HEK293 (cell line): Measurements from ENCODE around the gene MS4A15.

Source experiments
- CTCF ChIA-PET: fragments of 350-600 bp; formaldehyde crosslinking; extraction: SDS; loops from one replicate; lab custom pipeline; 2021; ENCODE audit warnings: antibody characterized with exemption; lab: Yijun Ruan, JAX
- POLR2A ChIA-PET: fragments of 300-600 bp; formaldehyde crosslinking; extraction: SDS; loops from one replicate; lab custom pipeline; 2020; ENCODE audit warnings: antibody characterized with exemption, inconsistent platforms; lab: Yijun Ruan, JAX
- H3K27ac ChIP-seq: fragments of 200-500 bp; sonication (Bioruptor generic); 2 replicates; pipeline ENCODE4 v1.5.1; 2014; ENCODE audit warnings: low read depth, low read length, control low read depth, inconsistent platforms; ENCODE audit errors: extremely low read depth
- H3K36me3 ChIP-seq, 2 experiments: fragments of 200-500 bp in 1 of 2; sonication (Bioruptor generic) in 1 of 2; 1 replicate in 1 of 2; 2 replicates in 1 of 2; pipeline ENCODE4 v1.5.1; 2014 to 2017; ENCODE audit warnings: inconsistent platforms in 2 of 2, low read length in 2 of 2; ENCODE audit not compliant: control insufficient read depth in 2 of 2, insufficient read depth in 1 of 2
- H3K4me1 ChIP-seq: fragments of 200-500 bp; sonication (Bioruptor generic); 2 replicates; pipeline ENCODE4 v1.5.1; 2014; ENCODE audit warnings: mild to moderate bottlenecking, low read length, inconsistent platforms; ENCODE audit not compliant: control insufficient read depth, insufficient read depth
- H3K4me3 ChIP-seq: 2 replicates; pipeline ENCODE4 v1.5.1; 2011; ENCODE audit warnings: low read depth, mild to moderate bottlenecking, control low read depth, low read length, moderate library complexity
- H3K9me3 ChIP-seq: fragments of 200-500 bp; sonication (Bioruptor generic); 2 replicates; pipeline ENCODE4 v1.5.1; 2014; ENCODE audit warnings: low read depth, low read length, inconsistent platforms; ENCODE audit not compliant: control insufficient read depth, insufficient read depth
- KLF17 ChIP-seq: fragments of 450-650 bp; formaldehyde crosslinking; IDR thresholded peaks from 2 replicates; pipeline ENCODE4 v1.5.1; 2016; ENCODE audit warnings: missing biosample characterization, missing genetic modification characterization
- OVOL3 ChIP-seq: fragments of 450-650 bp; formaldehyde crosslinking; IDR thresholded peaks from 2 replicates; pipeline ENCODE4 v1.5.1; 2016; ENCODE audit warnings: missing biosample characterization, missing genetic modification characterization
- ZBTB8A ChIP-seq: fragments of 450-650 bp; formaldehyde crosslinking; IDR thresholded peaks from 2 replicates; pipeline ENCODE4 v1.5.1; 2016; ENCODE audit warnings: missing biosample characterization, missing genetic modification characterization
- ZFP37 ChIP-seq: fragments of 450-650 bp; formaldehyde crosslinking; IDR thresholded peaks from 2 replicates; pipeline ENCODE4 v1.5.1; 2016; ENCODE audit warnings: missing biosample characterization, missing genetic modification characterization
- ZNF112 ChIP-seq: fragments of 450-650 bp; formaldehyde crosslinking; IDR thresholded peaks from 2 replicates; pipeline ENCODE4 v1.5.0; 2017; ENCODE audit warnings: missing biosample characterization, missing genetic modification characterization
- ZNF140 ChIP-seq: fragments of 450-650 bp; formaldehyde crosslinking; IDR thresholded peaks from 2 replicates; pipeline ENCODE4 v1.5.1; 2016; ENCODE audit warnings: missing biosample characterization, missing genetic modification characterization
- ZNF155 ChIP-seq: fragments of 450-650 bp; formaldehyde crosslinking; IDR thresholded peaks from 2 replicates; pipeline ENCODE4 v1.5.1; 2016; ENCODE audit warnings: missing biosample characterization, missing genetic modification characterization
- ZNF157 ChIP-seq: fragments of 450-650 bp; formaldehyde crosslinking; IDR thresholded peaks from 2 replicates; pipeline ENCODE4 v1.5.1; 2016; ENCODE audit warnings: missing biosample characterization, missing genetic modification characterization
- ZNF174 ChIP-seq: fragments of 450-650 bp; formaldehyde crosslinking; IDR thresholded peaks from 2 replicates; pipeline ENCODE4 v1.5.0; 2017; ENCODE audit warnings: missing biosample characterization, mild to moderate bottlenecking, missing genetic modification characterization
- ZNF202 ChIP-seq: fragments of 450-650 bp; formaldehyde crosslinking; IDR thresholded peaks from 2 replicates; pipeline ENCODE4 v1.5.1; 2016; ENCODE audit warnings: missing biosample characterization, missing genetic modification characterization, borderline replicate concordance
- ZNF510 ChIP-seq: fragments of 450-650 bp; formaldehyde crosslinking; IDR thresholded peaks from 2 replicates; pipeline ENCODE4 v1.5.1; 2018; ENCODE audit warnings: mild to moderate bottlenecking, missing genetic modification characterization, missing biosample characterization; ENCODE audit not compliant: insufficient replicate concordance
- ZNF645 ChIP-seq: fragments of 450-650 bp; formaldehyde crosslinking; IDR thresholded peaks from 2 replicates; pipeline ENCODE4; 2016; ENCODE audit warnings: missing biosample characterization, missing genetic modification characterization
- ZNF664 ChIP-seq: fragments of 450-650 bp; formaldehyde crosslinking; IDR thresholded peaks from 2 replicates; pipeline ENCODE4 v1.5.1; 2016; ENCODE audit warnings: missing biosample characterization, missing genetic modification characterization
- ZNF747 ChIP-seq: fragments of 450-650 bp; formaldehyde crosslinking; IDR thresholded peaks from 2 replicates; pipeline ENCODE4 v1.5.1; 2016; ENCODE audit warnings: missing biosample characterization, missing genetic modification characterization
- ZNF785 ChIP-seq: fragments of 450-650 bp; formaldehyde crosslinking; IDR thresholded peaks from 2 replicates; pipeline ENCODE4 v1.5.1; 2016; ENCODE audit warnings: missing biosample characterization, missing genetic modification characterization
- ZSCAN16 ChIP-seq: fragments of 450-650 bp; formaldehyde crosslinking; IDR thresholded peaks from 2 replicates; pipeline ENCODE4 v1.5.1; 2016; ENCODE audit warnings: missing biosample characterization, missing genetic modification characterization
- ZSCAN5A ChIP-seq: fragments of 450-650 bp; formaldehyde crosslinking; IDR thresholded peaks from 2 replicates; pipeline ENCODE4 v1.5.1; 2016; ENCODE audit warnings: missing biosample characterization, missing genetic modification characterization
- TF ChIP-seq, protein P1 (sequence below): fragments of 450-650 bp; formaldehyde crosslinking; IDR thresholded peaks from 2 replicates; pipeline ENCODE4 v1.5.1; 2017; ENCODE audit warnings: missing biosample characterization, missing genetic modification characterization
- TF ChIP-seq, protein P2 (sequence below): fragments of 450-650 bp; formaldehyde crosslinking; IDR thresholded peaks from 2 replicates; pipeline ENCODE4 v1.5.1; 2017; ENCODE audit warnings: missing biosample characterization, mild to moderate bottlenecking, missing genetic modification characterization, moderate library complexity
- TF ChIP-seq, protein P3 (sequence below): fragments of 450-650 bp; formaldehyde crosslinking; IDR thresholded peaks from 2 replicates; pipeline ENCODE4 v1.5.1; 2016; ENCODE audit warnings: missing biosample characterization, missing genetic modification characterization

MS4A15 gene

DNA sequence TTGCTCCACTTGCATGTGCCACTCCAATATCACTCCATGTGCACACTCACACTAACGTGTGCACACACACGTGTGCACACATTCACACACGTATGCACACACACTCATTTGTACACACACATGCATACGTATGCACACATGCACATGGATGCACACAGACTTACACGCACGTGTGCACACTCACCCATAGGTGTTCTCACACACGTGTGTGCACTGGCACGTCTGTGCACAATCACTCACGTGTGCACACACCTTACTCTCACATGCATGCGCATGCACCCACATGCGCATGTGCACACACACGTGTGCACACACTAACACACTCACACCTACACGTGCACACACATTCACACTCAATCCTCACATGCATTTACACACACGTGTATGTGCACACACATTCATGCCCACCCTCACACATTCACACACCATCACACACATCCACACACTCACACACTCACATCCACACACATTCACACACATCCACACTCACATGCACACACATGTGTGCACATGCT is 9.3 kb upstream of the MS4A15 start:
- Histone ChIP-seq H3K27ac (no peak overlapping the region), H3K36me3 (no peaks in the 10 kb centered on the region)
- ChIA-PET CTCF (no interaction called here), POLR2A (no interaction called here)
- TF ChIP-seq, protein P1, sequence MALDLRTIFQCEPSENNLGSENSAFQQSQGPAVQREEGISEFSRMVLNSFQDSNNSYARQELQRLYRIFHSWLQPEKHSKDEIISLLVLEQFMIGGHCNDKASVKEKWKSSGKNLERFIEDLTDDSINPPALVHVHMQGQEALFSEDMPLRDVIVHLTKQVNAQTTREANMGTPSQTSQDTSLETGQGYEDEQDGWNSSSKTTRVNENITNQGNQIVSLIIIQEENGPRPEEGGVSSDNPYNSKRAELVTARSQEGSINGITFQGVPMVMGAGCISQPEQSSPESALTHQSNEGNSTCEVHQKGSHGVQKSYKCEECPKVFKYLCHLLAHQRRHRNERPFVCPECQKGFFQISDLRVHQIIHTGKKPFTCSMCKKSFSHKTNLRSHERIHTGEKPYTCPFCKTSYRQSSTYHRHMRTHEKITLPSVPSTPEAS (tag by site-specific recombination) = peak; percentile 69
- TF ChIP-seq, protein P2, sequence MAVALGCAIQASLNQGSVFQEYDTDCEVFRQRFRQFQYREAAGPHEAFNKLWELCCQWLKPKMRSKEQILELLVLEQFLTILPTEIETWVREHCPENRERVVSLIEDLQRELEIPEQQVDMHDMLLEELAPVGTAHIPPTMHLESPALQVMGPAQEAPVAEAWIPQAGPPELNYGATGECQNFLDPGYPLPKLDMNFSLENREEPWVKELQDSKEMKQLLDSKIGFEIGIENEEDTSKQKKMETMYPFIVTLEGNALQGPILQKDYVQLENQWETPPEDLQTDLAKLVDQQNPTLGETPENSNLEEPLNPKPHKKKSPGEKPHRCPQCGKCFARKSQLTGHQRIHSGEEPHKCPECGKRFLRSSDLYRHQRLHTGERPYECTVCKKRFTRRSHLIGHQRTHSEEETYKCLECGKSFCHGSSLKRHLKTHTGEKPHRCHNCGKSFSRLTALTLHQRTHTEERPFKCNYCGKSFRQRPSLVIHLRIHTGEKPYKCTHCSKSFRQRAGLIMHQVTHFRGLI (tag by site-specific recombination) = no peak
- TF ChIP-seq, all 188 proteins: peak for 1
- no peaks in the 10 kb centered on the region for H3K4me1 ChIP-seq
- H3K9me3 ChIP-seq = no peaks in the 10 kb centered on the region
- H3K4me3 ChIP-seq = no peak overlapping the region

DNA sequence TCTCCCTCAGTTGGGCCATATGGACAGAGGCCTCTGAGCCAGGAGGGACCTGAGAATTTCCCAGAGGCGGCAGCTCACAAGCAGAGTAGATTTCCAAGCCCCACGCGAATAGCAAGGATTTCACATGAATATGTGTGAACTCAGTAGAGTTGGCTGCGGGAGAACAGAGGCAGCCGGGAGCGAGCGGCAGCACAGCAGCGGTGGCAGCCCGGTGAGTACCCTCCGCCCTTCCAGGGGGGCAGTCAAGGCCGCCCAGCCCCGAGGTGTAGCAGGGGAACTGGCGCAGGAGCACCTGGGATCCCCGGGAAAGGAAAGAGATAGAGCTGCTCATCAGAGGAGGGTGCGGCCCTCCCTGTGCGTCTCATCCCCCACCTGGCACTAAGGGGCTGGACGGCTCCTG is 8.4 kb upstream of the MS4A15 start:
- ChIA-PET POLR2A (no interaction called here), CTCF (no interaction called here)
- no peak overlapping the region for H3K4me3 ChIP-seq
- TF ChIP-seq OVOL3 (tag by site-specific recombination) = no peak
- no peak for TF ChIP-seq ZNF202 (tag by site-specific recombination)
- TF ChIP-seq, protein P3, sequence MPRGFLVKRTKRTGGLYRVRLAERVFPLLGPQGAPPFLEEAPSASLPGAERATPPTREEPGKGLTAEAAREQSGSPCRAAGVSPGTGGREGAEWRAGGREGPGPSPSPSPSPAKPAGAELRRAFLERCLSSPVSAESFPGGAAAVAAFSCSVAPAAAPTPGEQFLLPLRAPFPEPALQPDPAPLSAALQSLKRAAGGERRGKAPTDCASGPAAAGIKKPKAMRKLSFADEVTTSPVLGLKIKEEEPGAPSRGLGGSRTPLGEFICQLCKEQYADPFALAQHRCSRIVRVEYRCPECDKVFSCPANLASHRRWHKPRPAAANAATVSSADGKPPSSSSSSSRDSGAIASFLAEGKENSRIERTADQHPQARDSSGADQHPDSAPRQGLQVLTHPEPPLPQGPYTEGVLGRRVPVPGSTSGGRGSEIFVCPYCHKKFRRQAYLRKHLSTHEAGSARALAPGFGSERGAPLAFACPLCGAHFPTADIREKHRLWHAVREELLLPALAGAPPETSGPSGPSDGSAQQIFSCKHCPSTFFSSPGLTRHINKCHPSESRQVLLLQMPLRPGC (tag by site-specific recombination) = no peak
- no peak for TF ChIP-seq ZNF747 (tag by site-specific recombination)
- TF ChIP-seq ZFP37 (tag by site-specific recombination) = no peak
- TF ChIP-seq ZNF174 (tag by site-specific recombination) = no peak
- TF ChIP-seq ZNF157 (tag by site-specific recombination) = no peak
- no peak for TF ChIP-seq ZBTB8A (tag by site-specific recombination)
- TF ChIP-seq ZNF510 = no peak
- no peak for TF ChIP-seq ZNF155 (tag by site-specific recombination)
- TF ChIP-seq KLF17 (tag by site-specific recombination) = no peak
- no peak overlapping the region for H3K27ac ChIP-seq
- no peaks in the 10 kb centered on the region for H3K36me3 ChIP-seq
- H3K4me1 ChIP-seq = no peaks in the 10 kb centered on the region
- H3K9me3 ChIP-seq = no peaks in the 10 kb centered on the region

DNA sequence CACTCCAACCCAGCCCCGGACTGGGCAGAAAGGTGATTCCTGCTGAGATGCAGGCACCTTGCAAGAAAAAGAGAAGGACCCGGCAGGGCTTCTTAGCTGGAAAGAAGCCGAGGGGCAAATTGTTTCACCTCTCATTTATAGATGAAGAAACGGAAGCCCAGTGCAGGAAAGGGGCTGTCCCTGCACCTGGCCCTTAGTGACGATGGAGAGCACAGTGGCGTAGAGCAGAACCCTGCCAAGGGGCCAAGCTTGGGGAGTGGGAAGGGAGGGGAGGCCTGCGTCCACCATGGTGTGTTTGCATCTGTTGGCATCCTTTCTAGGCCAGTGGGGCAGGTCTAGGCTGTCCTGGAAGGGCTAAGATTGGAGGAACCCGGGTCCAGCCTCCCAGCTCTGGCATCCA is 7.8 kb upstream of the MS4A15 start:
- CTCF ChIA-PET = no interaction called here
- no peaks in the 10 kb centered on the region for H3K4me1 ChIP-seq
- H3K27ac ChIP-seq = no peak overlapping the region
- H3K36me3 ChIP-seq = no peaks in the 10 kb centered on the region
- TF ChIP-seq ZNF157 (tag by site-specific recombination) (no peak), ZNF174 (tag by site-specific recombination) (no peak), ZNF664 (tag by site-specific recombination) (no peak), ZSCAN5A (tag by site-specific recombination) (no peak), ZNF112 (no peak), ZNF785 (tag by site-specific recombination) (no peak), ZNF645 (no peak), ZNF140 (tag by site-specific recombination) (no peak), ZSCAN16 (tag by site-specific recombination) (no peak)
- H3K9me3 ChIP-seq = no peaks in the 10 kb centered on the region
- POLR2A ChIA-PET = no interaction called here
- no peak overlapping the region for H3K4me3 ChIP-seq
